Mesenchymal stem cell (in vitro differentiated cells and primary cell): ENCODE results near the gene PHF19.

ENCODE experiments used
- DNase-seq: peaks from one replicate; pipeline ENCODE4 v3.0.0-alpha.2; 2013
- H2AFZ ChIP-seq: one replicate; pipeline ENCODE4 v1.6.1; 2013; ENCODE audit warnings: low read depth, mild to moderate bottlenecking, control low read depth, inconsistent platforms, low read length, moderate library complexity
- H2AK5ac ChIP-seq: 2 replicates; pipeline ENCODE4 v1.6.1; 2013; ENCODE audit warnings: low read length, moderate library complexity, mild to moderate bottlenecking, inconsistent platforms; ENCODE audit not compliant: severe bottlenecking
- H2BK120ac ChIP-seq: one replicate; pipeline ENCODE4 v1.6.1; 2013; ENCODE audit warnings: low read depth, mild to moderate bottlenecking, inconsistent platforms, low read length, moderate library complexity
- H2BK12ac ChIP-seq, 2 experiments: one replicate each; pipeline ENCODE4 v1.6.1; 2013; ENCODE audit warnings: inconsistent platforms in 2 of 2, low read length in 2 of 2, mild to moderate bottlenecking in 2 of 2, moderate library complexity in 2 of 2, control low read depth in 1 of 2
- H2BK15ac ChIP-seq: one replicate; pipeline ENCODE4 v1.6.1; 2013; ENCODE audit warnings: mild to moderate bottlenecking, low read depth, inconsistent platforms; ENCODE audit not compliant: poor library complexity, severe bottlenecking
- H2BK5ac ChIP-seq: 2 replicates; pipeline ENCODE4 v1.6.1; 2013; ENCODE audit warnings: low read depth, mild to moderate bottlenecking, low read length, control low read depth, inconsistent platforms; ENCODE audit not compliant: poor library complexity, severe bottlenecking
- H3K14ac ChIP-seq, 2 experiments: one replicate each; pipeline ENCODE4 v1.6.1; 2013; ENCODE audit warnings: inconsistent platforms in 2 of 2, low read length in 2 of 2, control low read depth in 1 of 2, mild to moderate bottlenecking in 1 of 2, moderate library complexity in 1 of 2
- H3K18ac ChIP-seq, 2 experiments: one replicate each; pipeline ENCODE4 v1.6.1; 2013; ENCODE audit warnings: inconsistent platforms in 2 of 2, low read length in 2 of 2, control low read depth in 1 of 2, low read depth in 1 of 2, mild to moderate bottlenecking in 1 of 2
- H3K23ac ChIP-seq, 2 experiments: one replicate each; pipeline ENCODE4 v1.6.1; 2013; ENCODE audit warnings: inconsistent platforms in 2 of 2, low read length in 2 of 2, mild to moderate bottlenecking in 2 of 2, moderate library complexity in 2 of 2, control low read depth in 1 of 2
- H3K27ac ChIP-seq: 2 replicates; pipeline ENCODE4 v1.5.1; 2013; ENCODE audit warnings: mild to moderate bottlenecking, moderate library complexity, low read length, control low read depth, inconsistent platforms; ENCODE audit not compliant: poor library complexity, severe bottlenecking
- H3K27me3 ChIP-seq, 2 experiments: 2 replicates each; pipeline versions ENCODE4 v1.6.1 to v1.7.0; 2013; ENCODE audit warnings: low read length in 2 of 2, mild to moderate bottlenecking in 2 of 2, moderate library complexity in 2 of 2, control low read depth in 1 of 2, inconsistent platforms in 1 of 2; ENCODE audit not compliant: control insufficient read depth in 1 of 2, insufficient read depth in 1 of 2
- H3K36me3 ChIP-seq, 2 experiments: 2 replicates each; pipeline versions ENCODE4 v1.6.1 to v1.7.0; 2013; ENCODE audit warnings: low read length in 2 of 2, control low read depth in 1 of 2, inconsistent platforms in 1 of 2, low read depth in 1 of 2, mild to moderate bottlenecking in 1 of 2; ENCODE audit not compliant: insufficient read depth in 2 of 2, control insufficient read depth in 1 of 2
- H3K4ac ChIP-seq, 2 experiments: one replicate each; pipeline ENCODE4 v1.6.1; 2013; ENCODE audit warnings: inconsistent platforms in 2 of 2, low read length in 2 of 2, mild to moderate bottlenecking in 2 of 2, moderate library complexity in 2 of 2, control low read depth in 1 of 2, low read depth in 1 of 2
- H3K4me1 ChIP-seq: 2 replicates; pipeline ENCODE4 v1.6.1; 2013; ENCODE audit warnings: low read depth, low read length, control low read depth; ENCODE audit not compliant: control insufficient read depth, insufficient read depth
- H3K4me2 ChIP-seq: 2 replicates; pipeline ENCODE4 v1.6.1; 2013; ENCODE audit warnings: low read length, mild to moderate bottlenecking, inconsistent platforms; ENCODE audit not compliant: poor library complexity, severe bottlenecking
- H3K4me3 ChIP-seq, 2 experiments: 2 replicates each; pipeline versions ENCODE4 v1.5.1 to v1.7.0; 2013; ENCODE audit warnings: low read length in 2 of 2, mild to moderate bottlenecking in 2 of 2, control low read depth in 1 of 2, low read depth in 1 of 2; ENCODE audit not compliant: insufficient read depth in 1 of 2
- H3K79me1 ChIP-seq: replicated peaks from 2 replicates; pipeline ENCODE4 v1.6.1; 2013; ENCODE audit warnings: mild to moderate bottlenecking, control low read depth, low read length, inconsistent platforms; ENCODE audit not compliant: poor library complexity, severe bottlenecking
- H3K9ac ChIP-seq: 2 replicates; pipeline ENCODE4 v1.7.0; 2013; ENCODE audit warnings: mild to moderate bottlenecking, low read length, moderate library complexity
- H3K9me3 ChIP-seq: 2 replicates; pipeline ENCODE4 v1.7.0; 2013; ENCODE audit warnings: mild to moderate bottlenecking, low read length; ENCODE audit not compliant: control insufficient read depth
- H4K8ac ChIP-seq: one replicate; pipeline ENCODE4 v1.6.1; 2013; ENCODE audit warnings: inconsistent platforms, mild to moderate bottlenecking, low read length, moderate library complexity
- H4K91ac ChIP-seq: one replicate; pipeline ENCODE4 v1.6.1; 2013; ENCODE audit warnings: mild to moderate bottlenecking, low read length, inconsistent platforms
- WGBS: methylation state at CpG from one replicate; pipeline ENCODE4 v1.1.7; 2013; ENCODE audit warnings: mixed read lengths; 5-methylcytosine and 5-hydroxymethylcytosine counted together

PHF19 gene

DNA sequence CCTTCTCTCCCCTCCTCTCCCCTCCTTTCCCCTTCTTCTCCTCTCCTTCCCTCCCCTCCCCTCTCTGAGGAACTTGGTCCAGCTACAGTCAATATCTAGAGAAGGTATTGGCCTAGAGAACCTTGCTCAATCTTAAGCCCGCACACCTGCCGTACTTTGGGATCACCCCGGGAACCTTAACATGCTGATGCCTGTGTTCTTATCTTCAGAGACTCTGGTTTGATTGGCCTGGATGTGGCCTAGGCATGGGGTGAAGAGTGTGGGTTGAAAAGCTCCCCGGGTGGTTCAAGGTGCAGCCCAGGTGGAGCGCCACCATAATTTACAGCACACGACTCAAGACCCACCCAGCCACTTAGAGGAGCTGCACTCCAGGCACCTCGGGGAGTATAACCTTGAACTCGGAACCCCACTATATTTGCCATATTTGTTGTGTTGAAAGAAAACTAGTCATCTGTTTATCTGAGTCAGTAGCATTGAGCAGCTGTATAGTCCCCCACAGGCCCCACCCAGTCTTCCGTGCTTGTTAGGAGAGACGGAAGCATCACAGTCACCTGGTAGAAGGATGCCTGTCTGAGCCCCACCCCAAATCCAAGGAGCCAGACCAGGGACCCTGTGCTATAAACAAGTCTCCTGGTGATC, 14.4 kb upstream of the PHF19 start:
- Histone ChIP-seq H2BK5ac (no peak overlapping the region), H2BK120ac (no peak overlapping the region), H2BK12ac (peak overlapping the region in 1 of 2 experiments; percentile 18), H3K4me3 (no peak overlapping the region), H4K8ac (no peak overlapping the region), H3K4me1 (peaks cover 12% of the 10 kb centered on the region), H2AK5ac (no peak overlapping the region), H3K9me3 (no peaks in the 10 kb centered on the region), H2AFZ (no peak overlapping the region), H3K36me3 (no peaks in the 10 kb centered on the region), H2BK15ac (no peak overlapping the region), H3K4ac (no peak overlapping the region), H4K91ac (no peak overlapping the region), H3K18ac (no peak overlapping the region), H3K27me3 (peaks cover 0 to 42% of the 10 kb centered on the region in 2 experiments), H3K23ac (no peak overlapping the region), H3K14ac (no peak overlapping the region), H3K9ac (no peak overlapping the region), H3K4me2 (no peak overlapping the region), H3K27ac (no peak overlapping the region), H3K79me1 (no peaks in the 10 kb centered on the region)
- WGBS: 76% methylated on average over 7 of the region's 10 CpGs
- DNase-seq: peak; percentile 36

DNA sequence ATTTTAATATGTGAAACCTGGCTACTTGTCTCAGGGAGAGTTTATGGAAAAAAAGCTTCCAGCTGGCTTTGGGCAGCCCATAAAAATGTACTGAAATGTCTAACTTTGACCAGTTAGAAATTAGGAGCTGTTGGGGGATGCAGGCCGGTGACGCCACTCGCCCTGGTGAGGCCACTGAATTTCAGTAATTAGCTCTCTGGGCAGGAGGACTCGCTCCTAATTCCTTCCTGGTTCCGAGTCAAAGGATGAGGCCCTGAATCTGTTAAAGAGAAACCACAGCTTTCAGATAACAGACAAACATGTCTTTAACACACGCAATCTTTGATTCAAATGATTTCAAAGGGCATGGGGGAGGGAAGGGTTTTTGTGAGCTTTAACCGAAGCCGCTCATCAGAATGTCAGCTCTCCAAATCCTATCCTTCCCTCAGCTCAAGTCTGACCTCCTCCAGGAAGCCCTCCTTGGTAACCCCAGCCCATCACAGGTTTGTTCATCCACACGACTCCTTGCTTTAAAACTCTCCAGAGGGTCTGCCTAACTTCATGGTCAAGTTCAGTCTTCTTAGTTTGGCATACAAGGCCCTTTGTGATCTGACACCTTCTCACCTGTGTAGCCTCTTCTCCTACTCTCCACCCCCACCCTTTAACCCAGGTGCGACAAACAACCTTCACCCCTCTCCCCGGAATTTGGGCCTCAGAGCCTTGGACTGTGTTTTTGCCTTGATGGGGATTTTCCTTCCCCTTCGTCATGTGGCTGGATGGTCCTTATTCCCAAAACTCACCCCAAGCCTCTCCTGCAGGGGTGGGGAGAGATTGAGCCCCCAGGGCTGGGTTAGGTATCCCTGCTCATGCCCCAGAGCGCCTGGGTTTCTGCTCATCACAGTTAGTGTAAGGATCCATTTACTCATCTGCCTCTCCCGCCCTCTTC, 13.6 kb upstream of the PHF19 start:
- no peak overlapping the region for H2BK5ac ChIP-seq
- H3K4me3 ChIP-seq: no peak overlapping the region
- peaks cover 0 to 37% of the 10 kb centered on the region in 2 experiments for H3K27me3 ChIP-seq
- H3K4me1 ChIP-seq: peaks cover 19% of the 10 kb centered on the region
- no peak overlapping the region for H2BK12ac ChIP-seq
- H3K23ac ChIP-seq: no peak overlapping the region
- no peak overlapping the region for H2BK120ac ChIP-seq
- no peak overlapping the region for H2BK15ac ChIP-seq
- H2AK5ac ChIP-seq: peak overlapping the region; percentile 26
- no peak overlapping the region for H3K14ac ChIP-seq
- H3K4me2 ChIP-seq: no peak overlapping the region
- H3K79me1 ChIP-seq: no peaks in the 10 kb centered on the region
- no peak overlapping the region for H3K4ac ChIP-seq
- H4K8ac ChIP-seq: no peak overlapping the region
- no peak overlapping the region for H2AFZ ChIP-seq
- no peak overlapping the region for H4K91ac ChIP-seq
- H3K27ac ChIP-seq: no peak overlapping the region
- WGBS: 86% methylated on average over 13 of the region's 14 CpGs
- H3K18ac ChIP-seq: no peak overlapping the region
- no peaks in the 10 kb centered on the region for H3K9me3 ChIP-seq
- H3K9ac ChIP-seq: peak overlapping the region; percentile 38
- DNase-seq: peak; percentile 61
- no peaks in the 10 kb centered on the region for H3K36me3 ChIP-seq

- H3K18ac ChIP-seq: no peak overlapping the region
- 98% methylated on average over 1 of the region's 1 CpG for WGBS
Measured at GRCh38 chr9:120889606-120890271, 12.8 kb upstream of the PHF19 start.

GRCh38 chr9:120888626-120889025, 11.6 kb upstream of the PHF19 start:
- Histone ChIP-seq H3K4ac (no peak overlapping the region), H3K36me3 (no peaks in the 10 kb centered on the region), H3K9ac (no peak overlapping the region), H2BK120ac (no peak overlapping the region), H3K14ac (no peak overlapping the region), H3K18ac (no peak overlapping the region), H3K9me3 (no peaks in the 10 kb centered on the region), H3K4me1 (peaks cover 22% of the 10 kb centered on the region), H3K4me2 (no peak overlapping the region), H4K91ac (no peak overlapping the region), H3K23ac (no peak overlapping the region), H3K27me3 (peaks cover 0 to 28% of the 10 kb centered on the region in 2 experiments), H3K4me3 (no peak overlapping the region), H3K79me1 (no peaks in the 10 kb centered on the region), H2AK5ac (no peak overlapping the region), H3K27ac (no peak overlapping the region), H4K8ac (no peak overlapping the region), H2AFZ (no peak overlapping the region), H2BK12ac (no peak overlapping the region), H2BK5ac (no peak overlapping the region), H2BK15ac (no peak overlapping the region)
- DNase-seq: no peak

More at GRCh38 chr9:120889606-120890271, 12.8 kb upstream of the PHF19 start:
- no peak overlapping the region for H2BK15ac ChIP-seq
- no peak overlapping the region for H4K8ac ChIP-seq
- H3K27me3 ChIP-seq: peaks cover 0 to 32% of the 10 kb centered on the region in 2 experiments
- H3K9me3 ChIP-seq: no peaks in the 10 kb centered on the region
- H2BK5ac ChIP-seq: no peak overlapping the region
- no peak overlapping the region for H2BK12ac ChIP-seq
- H3K9ac ChIP-seq: peak overlapping the region; percentile 38
- H3K23ac ChIP-seq: no peak overlapping the region
- H3K36me3 ChIP-seq: no peaks in the 10 kb centered on the region
- DNase-seq: no peak
- H4K91ac ChIP-seq: no peak overlapping the region
- H3K79me1 ChIP-seq: no peaks in the 10 kb centered on the region
- no peak overlapping the region for H2AK5ac ChIP-seq
- no peak overlapping the region for H3K4ac ChIP-seq
- no peak overlapping the region for H3K4me3 ChIP-seq
- H3K27ac ChIP-seq: no peak overlapping the region
- no peak overlapping the region for H3K4me2 ChIP-seq
- H3K14ac ChIP-seq: no peak overlapping the region
- no peak overlapping the region for H2BK120ac ChIP-seq
- no peak overlapping the region for H2AFZ ChIP-seq
- peaks cover 20% of the 10 kb centered on the region for H3K4me1 ChIP-seq
